Myocyte (in vitro differentiated cells): ENCODE results near the gene CRACR2A. TPM values are rescaled to one million over a fixed set of nuclear protein-coding genes. Genes with fewer than 3 reads are reported as not detected.

Experiments used
- DNase-seq: peaks from one replicate; pipeline ENCODE4 v3.0.0-alpha.2; 2012; ENCODE audit warnings: low read depth
- total RNA-seq: library from RNA; depleted of rRNA; stranded (reverse); fragments of >200 nt; gene quantifications from 2 replicates; pipeline ENCODE4 v1.2.3, GENCODE V29; 2014

CRACR2A gene
- total RNA-seq, 1 donor from 2014 or later, result 2.5 TPM

DNA sequence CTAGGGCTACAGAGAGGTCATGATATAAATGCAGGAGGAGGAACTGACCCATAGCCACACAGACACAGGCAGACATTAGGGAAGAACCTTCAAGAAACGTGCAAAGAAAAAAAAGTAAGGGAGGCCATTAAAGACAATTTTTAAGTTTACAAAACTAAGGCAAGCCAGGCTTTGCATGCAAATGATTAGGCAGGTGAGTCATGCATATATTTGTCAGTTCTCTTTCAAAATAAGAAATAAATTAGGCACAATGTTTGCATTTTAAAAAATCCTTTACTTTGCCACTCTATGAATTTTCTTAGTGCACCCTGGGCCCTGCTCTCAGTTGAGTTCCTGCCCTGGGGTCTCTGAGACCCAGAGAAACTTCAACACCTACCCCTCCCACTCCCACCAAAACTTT lies 186.9 kb downstream of the CRACR2A start:
- no peak for DNase-seq

Other genes starting within 250 kb of the CRACR2A start
- gene PARP11, start 120.3 kb upstream of the CRACR2A start, total RNA-seq, result 5.5 and 6.2 TPM in 2 replicates